ENCODE measurements around the gene REEP1. TPM values are rescaled to one million over a fixed set of nuclear protein-coding genes. Genes with fewer than 3 reads are reported as not detected.

Gene REEP1
- total RNA-seq, 2 experiments from 2014 or later, result 0.20 to 0.25 TPM

DNA sequence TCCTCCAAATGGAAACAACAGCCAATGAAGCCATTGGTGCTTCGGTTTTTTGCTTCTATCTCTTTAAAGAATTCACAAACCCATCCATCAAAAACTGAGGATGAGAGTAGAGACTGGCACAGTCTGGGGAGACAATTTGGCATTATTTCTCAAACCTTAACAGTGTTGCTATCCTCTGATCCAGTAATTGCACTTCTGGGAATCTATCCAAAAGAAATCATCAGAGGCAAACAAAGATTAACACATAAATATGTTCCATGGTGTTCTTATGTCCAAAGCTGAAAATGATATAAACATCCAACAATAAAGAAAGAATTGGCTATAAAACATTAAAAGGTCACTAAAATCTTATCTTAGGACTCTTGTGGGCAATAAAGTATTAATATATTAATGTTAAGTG, 35.1 kb downstream of the REEP1 start:
- Mint-ChIP-seq H3K27ac (no peak overlapping the region), H3K36me3 (no peaks in the 10 kb centered on the region), H3K27me3 (peaks cover 12% of the 10 kb centered on the region)

DNA sequence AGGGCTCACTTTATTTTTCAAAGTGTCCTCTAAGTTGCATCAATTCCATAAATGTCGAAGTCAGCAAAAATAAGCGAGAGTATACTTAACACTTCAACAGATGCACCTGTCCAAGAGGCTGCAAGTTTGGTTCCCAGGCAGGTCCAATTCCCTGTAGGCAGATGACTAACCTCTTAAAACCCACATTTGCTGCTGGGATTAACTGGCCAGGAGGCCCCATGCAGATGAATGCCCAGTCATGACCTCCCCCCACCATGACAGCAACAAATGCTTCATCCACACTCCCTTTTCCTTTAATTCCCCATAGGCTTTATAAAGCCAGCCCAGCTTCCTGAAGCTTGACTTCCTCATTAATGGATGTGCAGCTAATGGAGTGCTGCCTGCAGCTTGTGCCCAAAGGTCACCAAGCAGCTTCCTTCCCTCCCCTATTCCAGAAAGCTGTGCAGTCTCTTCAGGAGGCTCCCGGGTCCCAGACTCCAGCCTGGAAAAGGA, 35.7 kb downstream of the REEP1 start:
- no peaks in the 10 kb centered on the region for H3K4me1 Mint-ChIP-seq
- H3K27me3 Mint-ChIP-seq, result peaks cover 12% of the 10 kb centered on the region
- H3K9me3 Mint-ChIP-seq, result no peaks in the 10 kb centered on the region
- no peak overlapping the region for H3K4me3 Mint-ChIP-seq
- H3K27ac Mint-ChIP-seq, result no peak overlapping the region
- no peak for DNase-seq
- H3K36me3 Mint-ChIP-seq, result no peaks in the 10 kb centered on the region

More for the DNA sequence above, 35.1 kb downstream of the REEP1 start:
- no peak for DNase-seq
- H3K4me3 Mint-ChIP-seq, result no peak overlapping the region
- no peaks in the 10 kb centered on the region for H3K9me3 Mint-ChIP-seq
- no peaks in the 10 kb centered on the region for H3K4me1 Mint-ChIP-seq

DNA sequence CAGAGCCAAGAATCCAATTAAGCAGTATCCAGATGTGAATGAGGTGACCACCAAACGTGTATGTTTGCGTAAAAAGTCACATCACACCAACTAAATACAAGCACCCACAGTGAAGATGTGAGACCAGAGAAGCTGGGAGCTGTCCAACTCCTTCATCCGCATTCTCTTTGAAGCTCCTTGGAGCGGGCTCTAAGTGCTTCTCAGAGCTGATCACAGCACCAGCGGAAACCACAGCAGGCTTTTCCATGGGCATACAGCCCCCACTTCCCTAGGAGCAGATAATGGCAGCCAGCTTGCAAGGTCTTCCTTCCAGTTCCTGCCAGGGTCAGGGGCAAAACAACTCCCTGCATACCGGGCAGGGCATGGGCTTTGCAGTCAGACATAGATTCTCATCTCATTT, 36.4 kb downstream of the REEP1 start:
- no peak for DNase-seq
- no peak overlapping the region for H3K27ac Mint-ChIP-seq
- no peak overlapping the region for H3K4me3 Mint-ChIP-seq
- no peaks in the 10 kb centered on the region for H3K4me1 Mint-ChIP-seq
- no peaks in the 10 kb centered on the region for H3K9me3 Mint-ChIP-seq
- peaks cover 12% of the 10 kb centered on the region for H3K27me3 Mint-ChIP-seq
- no peaks in the 10 kb centered on the region for H3K36me3 Mint-ChIP-seq

DNA sequence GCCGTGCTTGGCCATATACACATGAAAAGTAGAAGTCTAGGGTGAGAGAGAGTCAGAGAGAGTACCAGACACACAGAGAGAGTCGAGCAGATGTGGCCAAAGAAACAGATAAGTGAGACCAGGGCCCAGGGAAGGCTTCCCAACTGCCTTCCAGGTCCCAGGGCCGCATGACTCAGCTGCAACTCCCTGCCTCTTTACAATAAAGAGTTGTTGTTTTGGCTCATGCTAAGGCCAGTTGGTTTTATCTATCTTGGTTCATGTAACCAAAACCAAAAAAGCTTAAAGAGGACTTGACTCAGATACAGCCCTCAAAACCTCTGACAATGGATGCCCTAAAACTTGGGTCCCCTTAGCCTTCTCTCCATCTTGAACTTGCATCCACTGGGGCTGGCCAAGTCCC, 36.9 kb downstream of the REEP1 start:
- Mint-ChIP-seq H3K4me3 (no peak overlapping the region), H3K9me3 (no peaks in the 10 kb centered on the region), H3K27ac (no peak overlapping the region), H3K27me3 (peaks cover 10% of the 10 kb centered on the region), H3K36me3 (no peaks in the 10 kb centered on the region), H3K4me1 (no peaks in the 10 kb centered on the region)
- no peak for DNase-seq

DNA sequence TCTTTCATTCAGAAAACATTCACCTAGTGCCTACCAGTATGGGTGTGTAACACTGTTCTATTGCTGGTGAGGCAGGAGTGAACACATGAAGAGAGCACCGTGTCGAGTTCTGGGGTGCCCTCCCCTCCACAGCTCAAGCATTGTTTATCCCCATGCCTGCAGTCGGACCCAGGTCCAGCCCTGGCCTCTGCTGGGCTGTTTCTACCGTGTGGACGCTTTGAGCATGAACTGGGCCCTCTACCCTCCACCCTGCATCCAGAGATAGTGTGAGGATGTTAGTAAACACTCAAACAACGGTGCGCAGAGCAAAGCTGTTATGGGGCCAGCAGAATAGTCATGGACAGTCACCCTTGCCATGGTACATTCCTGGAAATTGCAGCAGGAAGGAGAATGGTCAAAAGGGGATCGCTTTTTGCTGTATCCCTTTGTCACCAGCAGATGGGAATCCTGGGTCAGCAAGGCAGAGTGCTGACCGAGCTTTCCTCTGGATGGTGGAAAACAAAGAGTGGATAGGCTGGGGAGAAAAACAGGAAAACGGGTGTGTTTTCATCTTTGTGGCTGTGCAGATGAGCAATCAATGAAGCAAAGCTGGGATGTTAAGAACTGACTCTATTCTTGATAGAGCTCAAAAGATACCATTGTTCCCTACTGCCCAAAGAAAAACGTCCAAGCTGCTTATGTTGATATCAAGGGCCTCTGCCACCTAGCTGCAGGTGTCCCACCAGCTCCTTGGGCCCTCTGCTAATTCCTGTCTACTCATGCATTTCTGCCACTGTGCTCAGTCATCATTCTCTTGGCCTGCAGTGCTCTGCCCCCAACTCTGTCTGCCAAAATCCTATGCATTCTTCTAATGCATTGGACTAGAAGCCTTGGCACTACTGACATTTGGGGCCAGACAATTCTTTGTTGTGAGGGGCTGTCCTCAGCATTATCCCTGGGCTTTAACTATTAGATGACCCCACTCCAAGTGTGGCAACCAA, 38.7 kb downstream of the REEP1 start:
- H3K27ac Mint-ChIP-seq, result no peak overlapping the region
- no peaks in the 10 kb centered on the region for H3K4me1 Mint-ChIP-seq
- H3K9me3 Mint-ChIP-seq, result no peaks in the 10 kb centered on the region
- DNase-seq, result no peak
- H3K4me3 Mint-ChIP-seq, result no peak overlapping the region
- H3K27me3 Mint-ChIP-seq, result peaks cover 11% of the 10 kb centered on the region
- no peaks in the 10 kb centered on the region for H3K36me3 Mint-ChIP-seq

DNA sequence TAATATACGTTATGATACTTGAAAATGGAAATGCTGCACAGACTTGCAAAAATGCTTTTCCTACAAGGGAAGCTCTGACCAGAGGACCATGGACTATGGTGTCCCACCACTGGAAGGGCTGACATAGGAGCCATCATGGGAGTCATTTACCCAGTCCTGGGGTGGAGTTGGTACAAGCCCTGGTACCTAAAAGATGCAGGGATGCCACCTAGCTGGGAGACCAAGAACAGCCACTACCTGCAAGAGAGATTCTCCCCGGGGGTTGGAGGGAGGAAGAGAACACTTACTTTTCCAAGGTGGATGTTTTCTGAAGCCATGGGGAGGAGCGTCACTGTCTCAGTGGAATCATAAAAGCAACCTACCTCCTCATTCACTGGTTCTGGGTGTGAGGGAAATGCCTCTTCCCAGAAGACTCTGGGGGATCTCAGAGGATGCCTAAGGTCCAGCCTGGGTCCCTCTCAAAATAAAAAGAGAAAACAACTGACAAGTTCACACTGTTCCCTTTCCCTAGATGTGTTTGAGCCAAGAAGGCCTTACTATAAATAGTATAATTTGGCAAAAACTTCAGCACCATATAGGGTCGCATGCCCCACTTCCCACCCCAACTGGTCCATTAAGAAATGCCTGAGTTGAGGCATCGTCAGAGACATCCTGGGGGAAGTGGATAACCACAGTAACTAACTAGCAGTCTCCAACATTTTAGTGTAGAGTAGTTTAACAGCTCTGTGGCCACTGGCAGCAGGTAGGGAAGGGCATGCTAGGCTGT, 39.9 kb downstream of the REEP1 start:
- H3K27me3 Mint-ChIP-seq, result peaks cover 12% of the 10 kb centered on the region
- DNase-seq, result no peak
- no peaks in the 10 kb centered on the region for H3K4me1 Mint-ChIP-seq
- H3K4me3 Mint-ChIP-seq, result no peak overlapping the region
- H3K27ac Mint-ChIP-seq, result no peak overlapping the region
- no peaks in the 10 kb centered on the region for H3K9me3 Mint-ChIP-seq
- H3K36me3 Mint-ChIP-seq, result no peaks in the 10 kb centered on the region

DNA sequence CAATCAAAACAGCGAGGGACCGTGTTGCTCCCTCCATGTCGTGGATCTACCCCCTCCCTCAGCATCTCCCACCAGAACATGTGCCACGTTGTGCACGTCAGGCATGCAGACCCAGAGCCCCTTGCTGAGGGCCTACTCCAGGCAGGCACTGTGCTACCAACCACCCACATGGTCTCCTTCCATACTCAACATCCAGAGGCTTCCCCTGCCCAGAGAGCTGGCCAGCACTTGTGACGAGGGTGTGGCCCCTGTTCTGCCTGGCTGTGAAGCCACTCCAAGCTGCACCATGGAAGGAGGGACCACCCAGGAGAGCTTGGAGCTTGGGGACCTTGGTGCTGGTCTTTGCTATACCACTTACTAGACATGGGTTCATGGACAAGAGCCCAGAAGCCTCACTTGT, 40.5 kb downstream of the REEP1 start:
- Mint-ChIP-seq H3K9me3 (no peaks in the 10 kb centered on the region), H3K27me3 (peaks cover 11% of the 10 kb centered on the region)

DNA sequence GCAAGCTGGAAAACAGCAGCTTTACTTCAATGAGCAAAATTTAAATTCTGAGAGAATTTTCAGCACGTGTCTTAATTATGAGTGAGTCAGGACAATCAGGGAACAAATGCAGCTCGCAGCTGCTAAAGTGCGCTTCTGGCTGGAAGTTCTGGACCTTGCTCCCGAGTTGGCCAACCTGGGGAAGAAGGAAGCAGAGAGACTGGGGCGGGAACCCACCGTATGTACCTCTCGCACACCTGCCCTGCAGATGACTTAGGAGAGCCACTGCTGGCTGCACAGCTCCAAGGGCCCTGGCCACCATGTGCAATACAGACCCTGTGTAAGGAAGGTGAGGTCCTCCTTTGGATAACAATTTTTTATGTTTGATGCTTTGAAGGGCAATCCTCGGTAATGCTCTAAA, 42.4 kb downstream of the REEP1 start:
- H3K27ac Mint-ChIP-seq, result no peak overlapping the region
- H3K9me3 Mint-ChIP-seq, result no peaks in the 10 kb centered on the region
- DNase-seq, result no peak
- no peaks in the 10 kb centered on the region for H3K36me3 Mint-ChIP-seq
- no peak overlapping the region for H3K4me3 Mint-ChIP-seq
- H3K27me3 Mint-ChIP-seq, result peaks cover 5% of the 10 kb centered on the region
- H3K4me1 Mint-ChIP-seq, result no peaks in the 10 kb centered on the region

More for the DNA sequence above, 40.5 kb downstream of the REEP1 start:
- no peak for DNase-seq
- H3K4me3 Mint-ChIP-seq, result no peak overlapping the region
- no peaks in the 10 kb centered on the region for H3K36me3 Mint-ChIP-seq
- no peaks in the 10 kb centered on the region for H3K4me1 Mint-ChIP-seq
- no peak overlapping the region for H3K27ac Mint-ChIP-seq

DNA sequence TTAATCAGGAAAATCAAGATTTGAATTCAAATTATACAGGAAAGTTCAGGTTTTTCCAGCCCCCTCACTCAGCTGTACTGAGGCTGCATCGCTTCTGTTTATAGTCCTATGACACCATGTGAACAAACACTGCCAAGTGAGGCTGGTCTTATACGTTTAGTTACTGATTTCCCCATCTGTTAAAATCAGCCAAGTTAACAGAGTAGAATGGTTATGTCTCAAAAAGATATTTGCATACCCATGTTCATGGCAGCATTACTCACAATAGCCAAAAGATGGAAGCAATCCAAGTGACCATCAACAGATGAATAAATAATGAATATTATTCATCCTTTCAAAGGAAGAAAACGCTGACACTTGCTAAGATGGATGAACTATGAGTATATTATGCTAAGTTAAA, 43.8 kb downstream of the REEP1 start:
- H3K9me3 Mint-ChIP-seq, result no peaks in the 10 kb centered on the region
- H3K27ac Mint-ChIP-seq, result no peak overlapping the region
- DNase-seq, result no peak
- H3K27me3 Mint-ChIP-seq, result peaks cover 5% of the 10 kb centered on the region
- no peaks in the 10 kb centered on the region for H3K4me1 Mint-ChIP-seq
- no peaks in the 10 kb centered on the region for H3K36me3 Mint-ChIP-seq
- no peak overlapping the region for H3K4me3 Mint-ChIP-seq

DNA sequence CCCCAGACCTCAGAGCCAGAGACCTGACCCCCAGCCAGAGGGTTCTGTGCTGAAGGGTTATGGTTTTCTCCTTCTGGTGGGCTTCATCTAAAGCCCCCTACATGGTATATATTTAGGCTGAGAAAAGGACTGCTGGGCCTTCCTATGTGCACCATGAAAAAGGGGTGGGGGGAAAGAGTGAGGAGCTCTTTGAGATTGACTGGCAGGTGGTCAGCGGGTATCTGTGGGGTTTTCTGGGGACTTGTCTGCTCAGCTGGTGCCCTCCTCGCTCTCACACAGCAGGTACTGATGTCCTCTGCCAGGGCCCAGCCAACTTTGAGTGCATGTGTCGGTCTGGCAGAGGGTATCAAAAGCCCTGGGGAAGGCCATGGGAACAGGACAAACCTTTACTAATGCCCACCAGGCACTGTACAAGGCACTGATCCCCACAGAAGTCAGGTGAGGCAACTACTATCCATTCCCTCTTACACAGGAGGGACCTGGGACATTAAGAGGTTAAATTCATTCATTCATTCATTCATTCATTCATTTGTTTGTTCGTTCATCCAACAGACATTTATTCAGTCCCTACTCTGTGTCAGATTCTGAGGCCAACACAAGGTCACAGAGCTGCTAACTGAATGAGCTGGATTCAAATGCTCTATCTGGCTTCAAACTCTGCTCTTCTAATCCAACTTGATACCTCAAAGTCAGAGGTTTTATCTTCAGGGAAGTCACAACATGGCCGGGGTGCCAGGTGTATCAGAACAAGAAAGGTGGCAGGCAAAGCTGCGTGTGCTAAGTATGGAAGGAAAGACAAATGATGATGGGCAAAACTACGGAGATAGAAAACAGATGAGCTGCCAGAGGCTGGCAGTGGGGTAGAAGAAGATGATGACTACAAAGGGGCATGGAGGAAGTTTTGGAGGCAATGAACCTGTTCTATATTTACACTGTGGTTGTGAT, 44.6 kb downstream of the REEP1 start:
- Mint-ChIP-seq H3K4me1 (no peaks in the 10 kb centered on the region), H3K27ac (no peak overlapping the region), H3K4me3 (no peak overlapping the region), H3K36me3 (no peaks in the 10 kb centered on the region), H3K27me3 (peaks cover 5% of the 10 kb centered on the region), H3K9me3 (no peaks in the 10 kb centered on the region)
- no peak for DNase-seq

DNA sequence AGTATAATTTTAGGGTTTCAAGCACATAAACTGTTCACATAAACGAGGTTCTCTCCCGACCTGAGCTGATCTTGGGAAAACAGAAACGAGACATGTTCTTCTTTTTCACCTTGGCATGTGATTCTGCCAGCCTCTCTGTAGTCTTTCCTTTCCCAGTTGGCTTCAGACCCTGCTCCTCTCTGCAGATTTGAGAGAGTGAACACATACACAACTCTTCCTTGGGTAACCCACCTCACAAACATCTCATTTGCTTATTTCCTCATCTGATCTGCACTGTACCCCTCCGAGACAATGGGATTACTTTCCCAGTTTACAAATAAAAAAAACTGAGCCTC, 46.1 kb downstream of the REEP1 start:
- Mint-ChIP-seq H3K9me3 (no peaks in the 10 kb centered on the region), H3K27me3 (peaks cover 5% of the 10 kb centered on the region)

DNA sequence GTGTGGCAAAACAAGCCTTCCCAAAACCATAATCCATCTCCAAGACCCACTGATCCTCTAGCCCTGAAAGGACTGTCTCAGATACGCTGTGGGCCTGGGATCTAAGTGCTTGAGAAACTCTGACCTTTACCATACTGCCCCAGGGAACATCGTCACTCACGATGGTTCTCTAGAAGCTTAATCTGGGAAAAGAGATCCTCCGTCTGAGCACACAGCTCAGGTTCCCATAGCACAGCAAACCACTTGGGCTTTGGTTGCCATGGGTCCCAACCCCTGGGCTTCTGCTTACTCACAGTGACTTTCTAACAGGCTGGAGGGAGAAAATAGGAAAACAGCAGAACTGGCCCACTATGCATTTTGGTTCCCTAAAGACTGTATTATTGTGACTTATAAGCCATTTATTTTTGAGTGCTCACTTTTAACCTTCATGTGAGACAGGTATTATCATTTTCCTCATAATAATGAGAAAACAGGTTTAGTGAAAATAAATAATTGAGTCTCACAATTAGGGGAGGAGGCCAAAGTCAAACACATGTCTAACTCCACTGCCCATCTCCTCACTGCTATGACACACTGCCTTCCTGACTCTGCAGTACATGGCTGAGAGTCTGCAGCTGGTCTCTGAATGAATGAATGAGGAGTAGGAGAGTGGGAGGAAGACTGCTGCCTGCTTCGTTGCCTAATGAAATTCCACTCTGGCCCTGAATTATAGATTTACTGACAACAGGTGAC, 46.7 kb downstream of the REEP1 start:
- no peaks in the 10 kb centered on the region for H3K4me1 Mint-ChIP-seq
- no peak overlapping the region for H3K27ac Mint-ChIP-seq
- H3K36me3 Mint-ChIP-seq, result no peaks in the 10 kb centered on the region
- no peak overlapping the region for H3K4me3 Mint-ChIP-seq
- no peak for DNase-seq
- H3K27me3 Mint-ChIP-seq, result peaks cover 5% of the 10 kb centered on the region
- H3K9me3 Mint-ChIP-seq, result no peaks in the 10 kb centered on the region

More for the DNA sequence above, 46.1 kb downstream of the REEP1 start:
- Mint-ChIP-seq H3K4me3 (no peak overlapping the region), H3K36me3 (no peaks in the 10 kb centered on the region), H3K4me1 (no peaks in the 10 kb centered on the region), H3K27ac (no peak overlapping the region)
- DNase-seq, result no peak

DNA sequence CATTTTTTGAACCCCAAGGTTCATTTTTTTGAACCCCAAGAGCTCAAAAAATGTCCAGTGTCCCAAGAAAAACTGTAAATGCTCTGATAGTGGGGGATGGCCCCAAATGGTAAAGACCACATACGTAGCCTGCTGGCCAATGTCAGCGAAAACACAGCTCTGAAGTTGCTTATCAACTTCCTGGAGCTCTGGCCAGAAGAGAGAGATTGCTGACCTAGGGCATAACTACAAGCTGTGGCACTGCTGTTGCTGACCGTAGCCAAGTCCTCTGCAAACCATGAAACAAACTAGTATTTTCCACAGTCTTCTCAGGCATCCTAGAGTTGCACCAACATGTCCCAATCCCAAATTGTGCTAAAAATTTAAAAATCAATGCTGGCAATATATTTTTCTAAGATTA, 50.9 kb downstream of the REEP1 start:
- Mint-ChIP-seq H3K27ac (no peak overlapping the region), H3K9me3 (no peaks in the 10 kb centered on the region), H3K4me1 (no peaks in the 10 kb centered on the region), H3K36me3 (no peaks in the 10 kb centered on the region), H3K4me3 (no peak overlapping the region), H3K27me3 (no peaks in the 10 kb centered on the region)
- no peak for DNase-seq

DNA sequence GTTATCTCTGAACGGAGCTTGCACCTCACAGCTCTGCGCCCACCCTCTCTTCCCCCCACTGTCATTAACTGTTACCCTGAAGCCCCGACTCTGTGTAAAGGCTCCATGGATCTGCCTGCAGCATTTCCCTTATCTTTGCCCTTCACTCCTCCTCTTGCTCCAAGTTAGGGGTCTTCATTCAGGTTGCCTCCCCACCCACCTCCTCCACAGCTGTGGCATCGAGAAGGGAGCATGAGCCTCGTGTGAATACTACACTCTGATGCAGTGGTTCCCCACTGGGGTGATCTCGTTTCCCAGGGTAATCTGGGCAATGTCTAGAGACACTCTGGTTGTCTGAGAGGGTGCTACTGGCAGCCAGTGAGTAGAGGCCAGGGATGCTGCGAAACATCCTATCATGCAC, 51.4 kb downstream of the REEP1 start:
- H3K36me3 Mint-ChIP-seq, result no peaks in the 10 kb centered on the region
- no peak for DNase-seq
- no peak overlapping the region for H3K27ac Mint-ChIP-seq
- peaks cover 1% of the 10 kb centered on the region for H3K27me3 Mint-ChIP-seq
- H3K4me3 Mint-ChIP-seq, result no peak overlapping the region
- H3K4me1 Mint-ChIP-seq, result no peaks in the 10 kb centered on the region
- H3K9me3 Mint-ChIP-seq, result no peaks in the 10 kb centered on the region
